PC-9 (cell line): Measurements from ENCODE around the gene BBX.

Experiments used
- EZH2 ChIP-seq: fragments of 200-600 bp; sonication (generic); IDR thresholded peaks from 2 replicates; pipeline ENCODE4 v1.8.0; 2017; ENCODE audit warnings: antibody characterized with exemption, low read depth
- TF ChIP-seq, protein P1 (sequence below): fragments of 200-600 bp; sonication (generic); conservative IDR thresholded peaks from 2 replicates; pipeline ENCODE4 v1.6.1; 2017; ENCODE audit warnings: mixed run types, antibody characterized with exemption, mild to moderate bottlenecking, moderate library complexity

DNA sequence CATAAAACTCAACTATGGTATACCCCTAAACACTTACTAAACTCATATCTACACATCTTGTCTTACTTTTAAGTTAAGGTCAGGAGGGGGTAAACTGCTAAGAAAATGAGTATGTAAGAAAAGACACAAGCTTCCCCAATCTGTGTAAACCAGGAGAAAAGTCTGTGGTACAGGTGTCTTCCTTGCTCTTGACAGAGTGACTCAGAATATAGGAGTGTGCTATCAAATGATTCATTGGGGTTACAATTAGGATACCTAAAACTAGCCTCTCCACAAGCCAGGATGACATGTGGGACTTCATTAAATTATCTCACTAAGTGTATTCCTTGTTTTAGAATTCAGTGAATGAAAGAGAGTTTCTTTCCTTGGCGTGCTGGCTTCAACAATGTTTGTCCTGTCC, 274.8 kb downstream of the BBX start:
- no peak for TF ChIP-seq EZH2
- TF ChIP-seq, protein P1, sequence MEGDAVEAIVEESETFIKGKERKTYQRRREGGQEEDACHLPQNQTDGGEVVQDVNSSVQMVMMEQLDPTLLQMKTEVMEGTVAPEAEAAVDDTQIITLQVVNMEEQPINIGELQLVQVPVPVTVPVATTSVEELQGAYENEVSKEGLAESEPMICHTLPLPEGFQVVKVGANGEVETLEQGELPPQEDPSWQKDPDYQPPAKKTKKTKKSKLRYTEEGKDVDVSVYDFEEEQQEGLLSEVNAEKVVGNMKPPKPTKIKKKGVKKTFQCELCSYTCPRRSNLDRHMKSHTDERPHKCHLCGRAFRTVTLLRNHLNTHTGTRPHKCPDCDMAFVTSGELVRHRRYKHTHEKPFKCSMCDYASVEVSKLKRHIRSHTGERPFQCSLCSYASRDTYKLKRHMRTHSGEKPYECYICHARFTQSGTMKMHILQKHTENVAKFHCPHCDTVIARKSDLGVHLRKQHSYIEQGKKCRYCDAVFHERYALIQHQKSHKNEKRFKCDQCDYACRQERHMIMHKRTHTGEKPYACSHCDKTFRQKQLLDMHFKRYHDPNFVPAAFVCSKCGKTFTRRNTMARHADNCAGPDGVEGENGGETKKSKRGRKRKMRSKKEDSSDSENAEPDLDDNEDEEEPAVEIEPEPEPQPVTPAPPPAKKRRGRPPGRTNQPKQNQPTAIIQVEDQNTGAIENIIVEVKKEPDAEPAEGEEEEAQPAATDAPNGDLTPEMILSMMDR: no peak
